IPS-11a (cell line): Measurements from ENCODE around the gene ACAT2.
"Not testable (repeated sequence)": the region's sequence is repeated elsewhere in the genome, so short reads cannot be mapped to it uniquely, and the experiment has no call there.

Source experiments
- H3K4me3 ChIP-seq: one replicate; pipeline ENCODE4 v1.5.1; 2013; ENCODE audit warnings: low read depth, low read length, control low read depth

ACAT2 gene

GRCh38 chr6:159762681-159763293 lies 942 bp downstream of the ACAT2 start:
- peak overlapping the region; percentile 78 for H3K4me3 ChIP-seq

GRCh38 chr6:159766906-159767305 lies 5.1 kb downstream of the ACAT2 start:
- no peak overlapping the region for H3K4me3 ChIP-seq

- H3K4me3 ChIP-seq = no peak overlapping the region
These were observed 7.6 kb downstream of the ACAT2 start for GRCh38 chr6:159769470-159769869.

- H3K4me3 ChIP-seq = no peak overlapping the region
These were observed 10.4 kb downstream of the ACAT2 start for GRCh38 chr6:159772196-159772595.

- H3K4me3 ChIP-seq = no peak overlapping the region
These were observed 15.5 kb downstream of the ACAT2 start for GRCh38 chr6:159777240-159777904.

- H3K4me3 ChIP-seq = no peak overlapping the region
These were observed 16.3 kb downstream of the ACAT2 start for GRCh38 chr6:159778131-159778530.

GRCh38 chr6:159778542-159779103 lies 16.8 kb downstream of the ACAT2 start:
- H3K4me3 ChIP-seq = no peak overlapping the region

GRCh38 chr6:159788276-159788675 lies 26.4 kb downstream of the ACAT2 start:
- H3K4me3 ChIP-seq = peak overlapping the region; percentile 89

GRCh38 chr6:159788753-159789376 lies 27.0 kb downstream of the ACAT2 start:
- H3K4me3 ChIP-seq = peak overlapping the region; percentile 89

- peak within 1 kb of the TSS; percentile 98 for H3K4me3 ChIP-seq
These were observed 27.7 kb downstream of the ACAT2 start, which contains the start of gene TCP1 for GRCh38 chr6:159789377-159790148. Gene TCP1, minus strand, starts transcription at chr6:159789602. Its CDS starts 134 bp downstream, at chr6:159789468.

- peak within 1 kb of the TSS; percentile 98 for H3K4me3 ChIP-seq
These were observed 28.5 kb downstream of the ACAT2 start, which contains the start of gene MRPL18 for GRCh38 chr6:159790149-159790955. Gene MRPL18, plus strand, starts transcription at chr6:159790467. Its CDS starts 121 bp downstream, at chr6:159790588.

- peak overlapping the region; percentile 98 for H3K4me3 ChIP-seq
These were observed 29.2 kb downstream of the ACAT2 start for GRCh38 chr6:159790956-159791598.

- not testable (repeated sequence) for H3K4me3 ChIP-seq
These were observed 33.1 kb downstream of the ACAT2 start for GRCh38 chr6:159794976-159795375.

GRCh38 chr6:159797554-159797953 lies 35.7 kb downstream of the ACAT2 start:
- H3K4me3 ChIP-seq = no peak overlapping the region

- no peak within 1 kb of the TSS for H3K4me3 ChIP-seq
These were observed 38.5 kb downstream of the ACAT2 start, which contains the start of gene PNLDC1 for GRCh38 chr6:159800141-159800865. Gene PNLDC1, plus strand, starts transcription at chr6:159800276. Its CDS starts 32 bp downstream, at chr6:159800308.

GRCh38 chr6:159801935-159802334 lies 40.1 kb downstream of the ACAT2 start:
- H3K4me3 ChIP-seq = no peak overlapping the region

GRCh38 chr6:159804504-159804903 lies 42.7 kb downstream of the ACAT2 start:
- no peak overlapping the region for H3K4me3 ChIP-seq

GRCh38 chr6:159805440-159806020 lies 43.7 kb downstream of the ACAT2 start:
- no peak overlapping the region for H3K4me3 ChIP-seq
